ENCODE measurements around the gene RAD51B.

The RAD51B gene

GRCh38 chr14:67833403-67833802 lies 13.8 kb downstream of the RAD51B start:
- no peak overlapping the region for H3K4me3 ChIP-seq (ENCODE audit: control insufficient read depth, low read depth, low read length)
- no peak for DNase-seq (ENCODE audit: low read depth)
- TF ChIP-seq CTCF (conservative IDR thresholded peaks at IDR 0.05; ENCODE audit: control insufficient read depth, insufficient read depth, low read depth, low read length): no peak

GRCh38 chr14:67835596-67835995 lies 16.0 kb downstream of the RAD51B start:
- no peak for TF ChIP-seq CTCF (conservative IDR thresholded peaks at IDR 0.05; ENCODE audit: control insufficient read depth, insufficient read depth, low read depth, low read length)
- DNase-seq (ENCODE audit: low read depth): no peak
- no peak overlapping the region for H3K4me3 ChIP-seq (ENCODE audit: control insufficient read depth, low read depth, low read length)

GRCh38 chr14:67837011-67837624 lies 17.5 kb downstream of the RAD51B start:
- peak; percentile 87 for DNase-seq (ENCODE audit: low read depth)
- H3K4me3 ChIP-seq (ENCODE audit: control insufficient read depth, low read depth, low read length): no peak overlapping the region
- TF ChIP-seq CTCF (conservative IDR thresholded peaks at IDR 0.05; ENCODE audit: control insufficient read depth, insufficient read depth, low read depth, low read length): peak; percentile 75

- H3K4me3 ChIP-seq (ENCODE audit: control insufficient read depth, low read depth, low read length): no peak overlapping the region
- no peak for DNase-seq (ENCODE audit: low read depth)
- no peak for TF ChIP-seq CTCF (conservative IDR thresholded peaks at IDR 0.05; ENCODE audit: control insufficient read depth, insufficient read depth, low read depth, low read length)
These were observed 26.5 kb downstream of the RAD51B start for GRCh38 chr14:67846029-67846610.

GRCh38 chr14:67850066-67850830 lies 30.7 kb downstream of the RAD51B start:
- no peak for DNase-seq (ENCODE audit: low read depth)
- no peak for TF ChIP-seq CTCF (conservative IDR thresholded peaks at IDR 0.05; ENCODE audit: control insufficient read depth, insufficient read depth, low read depth, low read length)
- no peak overlapping the region for H3K4me3 ChIP-seq (ENCODE audit: control insufficient read depth, low read depth, low read length)

GRCh38 chr14:67851785-67852410 lies 32.3 kb downstream of the RAD51B start:
- DNase-seq (ENCODE audit: low read depth): no peak
- no peak for TF ChIP-seq CTCF (conservative IDR thresholded peaks at IDR 0.05; ENCODE audit: control insufficient read depth, insufficient read depth, low read depth, low read length)
- no peak overlapping the region for H3K4me3 ChIP-seq (ENCODE audit: control insufficient read depth, low read depth, low read length)

All from fibroblast of mammary gland (primary cell).